ENCODE results near the gene PPP2R5E. TPM values are rescaled to one million over a fixed set of nuclear protein-coding genes. Genes with fewer than 3 reads are reported as not detected.
A peak's percentile ranks its signal among the peaks of the same experiment; 100 is the strongest.

The PPP2R5E gene
- total RNA-seq, 4 donors from 2014 or later = 10.5 to 45.2 (median 27.8) TPM

DNA sequence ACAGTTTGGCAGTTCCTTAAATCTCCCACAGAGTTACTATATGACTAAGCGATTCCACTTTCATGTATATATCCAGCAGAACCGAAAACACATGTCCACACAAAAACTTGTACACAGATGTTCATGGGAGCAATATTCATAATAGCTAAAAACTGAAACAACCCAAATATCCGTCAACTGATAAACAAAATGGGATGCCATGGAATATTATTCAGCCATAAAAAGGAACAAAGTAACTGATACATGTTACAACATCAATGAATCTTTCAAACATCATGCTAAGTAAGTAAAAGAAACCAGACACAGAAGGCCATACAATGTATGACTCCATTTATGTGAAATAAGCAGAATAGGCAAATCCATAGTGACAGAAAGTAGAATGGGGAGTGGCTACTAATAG, 144.2 kb downstream of the PPP2R5E start:
- in situ Hi-C loops (cut with MboI; ENCODE audit: low pct_ligation_motif_present in 1 of 4, low pct_unique_long_range_greater_than_20kb in 1 of 4, low sequenced_read_pairs in 3 of 4) = loop anchor here in 3 of 4 donors (10.0 to 25.0 kb wide), 3 partner anchors 146 to 388 kb away; partner anchors contain the start of gene PPP2R5E (in 1 of the 3)
- H3K36me3 ChIP-seq = peaks cover 0 to 5% (median 0%) of the 10 kb centered on the region in 4 donors
- no peak for DNase-seq
- H3K27ac ChIP-seq = no peak overlapping the region
- TF ChIP-seq, protein P1, sequence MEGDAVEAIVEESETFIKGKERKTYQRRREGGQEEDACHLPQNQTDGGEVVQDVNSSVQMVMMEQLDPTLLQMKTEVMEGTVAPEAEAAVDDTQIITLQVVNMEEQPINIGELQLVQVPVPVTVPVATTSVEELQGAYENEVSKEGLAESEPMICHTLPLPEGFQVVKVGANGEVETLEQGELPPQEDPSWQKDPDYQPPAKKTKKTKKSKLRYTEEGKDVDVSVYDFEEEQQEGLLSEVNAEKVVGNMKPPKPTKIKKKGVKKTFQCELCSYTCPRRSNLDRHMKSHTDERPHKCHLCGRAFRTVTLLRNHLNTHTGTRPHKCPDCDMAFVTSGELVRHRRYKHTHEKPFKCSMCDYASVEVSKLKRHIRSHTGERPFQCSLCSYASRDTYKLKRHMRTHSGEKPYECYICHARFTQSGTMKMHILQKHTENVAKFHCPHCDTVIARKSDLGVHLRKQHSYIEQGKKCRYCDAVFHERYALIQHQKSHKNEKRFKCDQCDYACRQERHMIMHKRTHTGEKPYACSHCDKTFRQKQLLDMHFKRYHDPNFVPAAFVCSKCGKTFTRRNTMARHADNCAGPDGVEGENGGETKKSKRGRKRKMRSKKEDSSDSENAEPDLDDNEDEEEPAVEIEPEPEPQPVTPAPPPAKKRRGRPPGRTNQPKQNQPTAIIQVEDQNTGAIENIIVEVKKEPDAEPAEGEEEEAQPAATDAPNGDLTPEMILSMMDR (IDR thresholded peaks at IDR 0.05) = no peak
- TF ChIP-seq POLR2AphosphoS5 (IDR thresholded peaks at IDR 0.05) = no peak
- no peak for TF ChIP-seq POLR2A (IDR thresholded peaks at IDR 0.05)
- TF ChIP-seq EP300 (IDR thresholded peaks at IDR 0.05; ENCODE audit: low read depth) = no peak
- H3K4me1 ChIP-seq = peaks cover 6 to 32% (median 14%) of the 10 kb centered on the region in 4 donors
- 87 to 91% methylated on average over 3 of the region's 3 CpGs for WGBS, 2 donors (ENCODE audit: low coverage in 1 of 2)
- H3K27me3 ChIP-seq = no peaks in the 10 kb centered on the region
- H3K4me3 ChIP-seq = no peak overlapping the region
- intact Hi-C loops (cut with DNase I; ENCODE audit: low total_unique reads) = no loop called here
- no peaks in the 10 kb centered on the region for H3K9me3 ChIP-seq

GRCh38 chr14:63394841-63395240, 148.3 kb downstream of the PPP2R5E start:
- H3K9me3 ChIP-seq = no peaks in the 10 kb centered on the region
- H3K27me3 ChIP-seq = no peaks in the 10 kb centered on the region
- WGBS, 2 donors (ENCODE audit: low coverage in 1 of 2) = 86 to 100% methylated on average over 1 of the region's 1 CpG
- H3K4me3 ChIP-seq = no peak overlapping the region
- H3K27ac ChIP-seq = no peak overlapping the region
- TF ChIP-seq POLR2A (IDR thresholded peaks at IDR 0.05) = no peak
- TF ChIP-seq EP300 (IDR thresholded peaks at IDR 0.05; ENCODE audit: low read depth) = no peak
- no peak for TF ChIP-seq POLR2AphosphoS5 (IDR thresholded peaks at IDR 0.05)
- TF ChIP-seq, protein P1 (IDR thresholded peaks at IDR 0.05) = no peak
- no peak for DNase-seq
- peaks cover 0 to 20% (median 8%) of the 10 kb centered on the region in 4 donors for H3K4me1 ChIP-seq
- in situ Hi-C loops (cut with MboI; ENCODE audit: low pct_ligation_motif_present in 1 of 4, low pct_unique_long_range_greater_than_20kb in 1 of 4, low sequenced_read_pairs in 3 of 4) (loop anchor here in 3 of 4 donors (10.0 to 25.0 kb wide), 3 partner anchors 150 to 392 kb away; partner anchors contain the start of gene PPP2R5E (in 1 of the 3)), intact Hi-C loops (cut with DNase I; ENCODE audit: low total_unique reads) (no loop called here)
- H3K36me3 ChIP-seq = peaks cover 0 to 10% (median 3%) of the 10 kb centered on the region in 4 donors

DNA sequence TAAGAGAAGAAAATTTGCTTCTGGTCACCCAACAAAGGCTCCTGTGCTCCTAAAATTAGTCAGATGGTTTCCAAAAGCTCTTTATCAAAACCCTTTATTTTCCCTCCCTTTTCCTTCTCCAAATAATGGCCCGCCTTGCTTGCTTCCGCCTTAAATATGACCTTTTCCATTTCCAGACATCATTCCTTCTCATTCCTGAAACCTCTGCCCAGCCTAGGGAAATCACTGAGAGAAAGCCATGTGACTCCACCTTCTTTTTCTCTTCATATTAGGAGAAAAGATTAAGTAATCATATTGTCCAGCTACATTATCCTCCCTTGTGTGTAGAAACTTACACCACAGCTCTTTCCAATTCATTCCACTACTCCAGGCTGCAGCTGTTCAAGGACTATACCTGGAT, 148.7 kb downstream of the PPP2R5E start:
- WGBS, 2 donors (ENCODE audit: low coverage in 1 of 2) = 87 to 97% methylated on average over 2 of the region's 2 CpGs
- H3K27me3 ChIP-seq = no peaks in the 10 kb centered on the region
- in situ Hi-C loops (cut with MboI; ENCODE audit: low pct_ligation_motif_present in 1 of 4, low pct_unique_long_range_greater_than_20kb in 1 of 4, low sequenced_read_pairs in 3 of 4) = loop anchor here in 3 of 4 donors (10.0 to 25.0 kb wide), 3 partner anchors 150 to 393 kb away; partner anchors contain the start of gene PPP2R5E (in 1 of the 3)
- H3K36me3 ChIP-seq = peaks cover 0 to 10% (median 3%) of the 10 kb centered on the region in 4 donors
- H3K4me1 ChIP-seq = peaks cover 0 to 20% (median 8%) of the 10 kb centered on the region in 4 donors
- H3K9me3 ChIP-seq = no peaks in the 10 kb centered on the region
- no peak overlapping the region for H3K27ac ChIP-seq
- no peak for DNase-seq
- TF ChIP-seq POLR2AphosphoS5 (IDR thresholded peaks at IDR 0.05) = no peak
- TF ChIP-seq, protein P1 (IDR thresholded peaks at IDR 0.05) = no peak
- TF ChIP-seq EP300 (IDR thresholded peaks at IDR 0.05; ENCODE audit: low read depth) = no peak
- TF ChIP-seq POLR2A (IDR thresholded peaks at IDR 0.05) = no peak
- intact Hi-C loops (cut with DNase I; ENCODE audit: low total_unique reads) = no loop called here
- H3K4me3 ChIP-seq = no peak overlapping the region

- 49 to 59% methylated on average over 2 of the region's 2 CpGs for WGBS, 2 donors (ENCODE audit: low coverage in 1 of 2)
Observed at GRCh38 chr14:63393012-63393411, 150.2 kb downstream of the PPP2R5E start.

More at GRCh38 chr14:63393012-63393411, 150.2 kb downstream of the PPP2R5E start:
- Histone ChIP-seq H3K27me3 (no peaks in the 10 kb centered on the region), H3K4me3 (no peak overlapping the region), H3K36me3 (peaks cover 0 to 13% (median 3%) of the 10 kb centered on the region in 4 donors), H3K4me1 (peaks cover 0 to 20% (median 8%) of the 10 kb centered on the region in 4 donors), H3K27ac (peak overlapping the region in 2 of 4 donors; percentile 13 to 16), H3K9me3 (no peaks in the 10 kb centered on the region)
- intact Hi-C loops (cut with DNase I; ENCODE audit: low total_unique reads) = no loop called here
- DNase-seq = no peak
- TF ChIP-seq EP300 (IDR thresholded peaks at IDR 0.05; ENCODE audit: low read depth) (no peak), POLR2AphosphoS5 (IDR thresholded peaks at IDR 0.05) (no peak), POLR2A (IDR thresholded peaks at IDR 0.05) (no peak)
- TF ChIP-seq, protein P1 (IDR thresholded peaks at IDR 0.05) = no peak
- in situ Hi-C loops (cut with MboI; ENCODE audit: low pct_ligation_motif_present in 1 of 4, low pct_unique_long_range_greater_than_20kb in 1 of 4, low sequenced_read_pairs in 3 of 4) = loop anchor here in 3 of 4 donors (10.0 to 25.0 kb wide), 3 partner anchors 152 to 394 kb away; partner anchors contain the start of gene PPP2R5E (in 1 of the 3)

Data from transverse colon (tissue), 4 donors.